H9 (cell line): ENCODE results near the gene ATP5F1B. TPM values are rescaled to one million over a fixed set of nuclear protein-coding genes. Genes with fewer than 3 reads are reported as not detected.
A peak's percentile ranks its signal among the peaks of the same experiment; 100 is the strongest.

Experiments
- DNase-seq: peaks from one replicate; pipeline ENCODE4 v3.0.0-alpha.2; 2017
- H2AFZ ChIP-seq: one replicate; pipeline ENCODE4 v1.6.1; 2013; ENCODE audit warnings: mild to moderate bottlenecking, low read length, control low read depth, moderate library complexity
- H2AK5ac ChIP-seq: 2 replicates; pipeline ENCODE4 v1.6.1; 2013; ENCODE audit warnings: low read length, control low read depth, mixed read lengths; ENCODE audit not compliant: insufficient read length
- H2BK120ac ChIP-seq: one replicate; pipeline ENCODE4 v1.6.1; 2013; ENCODE audit warnings: low read depth, mild to moderate bottlenecking, low read length, control low read depth, inconsistent platforms; ENCODE audit not compliant: poor library complexity, severe bottlenecking
- H2BK12ac ChIP-seq: 2 replicates; pipeline ENCODE4 v1.6.1; 2013; ENCODE audit warnings: low read length, control low read depth, mixed read lengths, low read depth; ENCODE audit not compliant: insufficient read length
- H2BK15ac ChIP-seq: 2 replicates; pipeline ENCODE4 v1.6.1; 2013; ENCODE audit warnings: low read depth, low read length, control low read depth
- H2BK20ac ChIP-seq: one replicate; pipeline ENCODE4 v1.6.1; 2013; ENCODE audit warnings: low read depth, mild to moderate bottlenecking, low read length, control low read depth, inconsistent platforms; ENCODE audit not compliant: poor library complexity, severe bottlenecking
- H2BK5ac ChIP-seq: 2 replicates; pipeline ENCODE4 v1.6.1; 2013; ENCODE audit warnings: low read length, control low read depth, mixed read lengths; ENCODE audit not compliant: insufficient read length
- H3K14ac ChIP-seq: 2 replicates; pipeline ENCODE4 v1.6.1; 2013; ENCODE audit warnings: low read length, control low read depth; ENCODE audit not compliant: insufficient read depth
- H3K18ac ChIP-seq: 2 replicates; pipeline ENCODE4 v1.6.1; 2013; ENCODE audit warnings: low read depth, mild to moderate bottlenecking, mixed read lengths, low read length, control low read depth; ENCODE audit not compliant: insufficient read length
- H3K23ac ChIP-seq: 2 replicates; pipeline ENCODE4 v1.6.1; 2013; ENCODE audit warnings: low read length, control low read depth, mixed read lengths, low read depth; ENCODE audit not compliant: insufficient read length
- H3K23me2 ChIP-seq: 2 replicates; pipeline ENCODE4 v1.6.1; 2013; ENCODE audit warnings: low read depth, mild to moderate bottlenecking, mixed read lengths, low read length, control low read depth; ENCODE audit not compliant: insufficient read length, poor library complexity, severe bottlenecking
- H3K27ac ChIP-seq: 2 replicates; pipeline ENCODE4 v1.5.1; 2013; ENCODE audit warnings: low read length, control low read depth, mixed read lengths, low read depth; ENCODE audit not compliant: insufficient read length
- H3K27me3 ChIP-seq: 2 replicates; pipeline ENCODE4 v1.6.1; 2013; ENCODE audit warnings: low read length, control low read depth, inconsistent platforms; ENCODE audit not compliant: insufficient read depth
- H3K4ac ChIP-seq: 2 replicates; pipeline ENCODE4 v1.6.1; 2013; ENCODE audit warnings: low read depth, mild to moderate bottlenecking, control low read depth, inconsistent platforms, low read length, moderate library complexity
- H3K4me1 ChIP-seq: 2 replicates; pipeline ENCODE4 v1.6.1; 2013; ENCODE audit warnings: low read length, control low read depth, inconsistent platforms; ENCODE audit not compliant: insufficient read depth
- H3K4me2 ChIP-seq: 2 replicates; pipeline ENCODE4 v1.6.1; 2013; ENCODE audit warnings: low read length, control low read depth, mixed read lengths; ENCODE audit not compliant: insufficient read length, insufficient read depth
- H3K56ac ChIP-seq: 2 replicates; pipeline ENCODE4 v1.6.1; 2013; ENCODE audit warnings: low read depth, mild to moderate bottlenecking, mixed read lengths, low read length, control low read depth; ENCODE audit not compliant: insufficient read length
- H3K79me1 ChIP-seq: 2 replicates; pipeline ENCODE4 v1.6.1; 2013; ENCODE audit warnings: low read depth, mild to moderate bottlenecking, moderate library complexity, low read length, control low read depth, inconsistent platforms; ENCODE audit not compliant: insufficient read depth, poor library complexity, severe bottlenecking
- H3K79me2 ChIP-seq: 2 replicates; pipeline ENCODE4 v1.6.1; 2013; ENCODE audit warnings: low read length, control low read depth, inconsistent platforms; ENCODE audit not compliant: insufficient read depth
- H3K9ac ChIP-seq: 2 replicates; pipeline ENCODE4 v1.6.1; 2013; ENCODE audit warnings: low read length, control low read depth, mixed read lengths; ENCODE audit not compliant: insufficient read length; ENCODE audit errors: extremely low read depth
- H3K9me3 ChIP-seq: one replicate; pipeline ENCODE4 v1.6.1; 2013; ENCODE audit warnings: low read depth, low read length, inconsistent platforms; ENCODE audit not compliant: control insufficient read depth
- H3T11ph ChIP-seq: one replicate; pipeline ENCODE4 v1.6.1; 2013; ENCODE audit warnings: mild to moderate bottlenecking, low read length, control low read depth, inconsistent platforms
- H4K20me1 ChIP-seq: one replicate; pipeline ENCODE4 v1.6.1; 2013; ENCODE audit not compliant: control insufficient read depth, insufficient read length, insufficient read depth
- H4K5ac ChIP-seq: 2 replicates; pipeline ENCODE4 v1.6.1; 2013; ENCODE audit warnings: low read depth, mild to moderate bottlenecking, mixed read lengths, low read length, control low read depth; ENCODE audit not compliant: insufficient read length
- H4K8ac ChIP-seq: replicated peaks from 2 replicates; pipeline ENCODE4 v1.6.1; 2013; ENCODE audit warnings: low read length, control low read depth, mixed read lengths, low read depth; ENCODE audit not compliant: insufficient read length
- H4K91ac ChIP-seq: 2 replicates; pipeline ENCODE4 v1.6.1; 2013; ENCODE audit warnings: low read depth, mild to moderate bottlenecking, moderate library complexity, mixed read lengths, low read length, control low read depth; ENCODE audit not compliant: insufficient read length
- H3K27ac Mint-ChIP-seq, 3 experiments: 2 replicates in 2 of 3; 3 replicates in 1 of 3; pipeline ENCODE4 v1.8.0; 2020 to 2021; ENCODE audit warnings: mixed read lengths in 3 of 3, mild to moderate bottlenecking in 1 of 3, moderate library complexity in 1 of 3
- H3K27me3 Mint-ChIP-seq: 2 replicates; pipeline ENCODE4 v1.8.0; 2021; ENCODE audit warnings: low read depth, mild to moderate bottlenecking, moderate library complexity, mixed read lengths
- H3K36me3 Mint-ChIP-seq, 3 experiments: 2 replicates in 2 of 3; 3 replicates in 1 of 3; pipeline ENCODE4 v1.8.0; 2020 to 2021; ENCODE audit warnings: low read depth in 3 of 3, mixed read lengths in 3 of 3; ENCODE audit not compliant: insufficient read depth in 1 of 3
- H3K4me1 Mint-ChIP-seq, 2 experiments: 2 replicates each; pipeline ENCODE4 v1.8.0; 2020; ENCODE audit warnings: mixed read lengths in 2 of 2
- H3K4me3 Mint-ChIP-seq, 2 experiments: 2 replicates in 1 of 2; 3 replicates in 1 of 2; pipeline ENCODE4 v1.8.0; 2020 to 2021; ENCODE audit warnings: mild to moderate bottlenecking in 2 of 2, mixed read lengths in 2 of 2, moderate library complexity in 1 of 2
- H3K9me3 Mint-ChIP-seq, 2 experiments: 2 replicates in 1 of 2; 3 replicates in 1 of 2; pipeline ENCODE4 v1.8.0; 2020; ENCODE audit warnings: mild to moderate bottlenecking in 2 of 2, mixed read lengths in 2 of 2, moderate library complexity in 1 of 2
- CTCF ChIP-seq: fragments of 200-600 bp; sonication (generic); conservative IDR thresholded peaks from 3 replicates; pipeline ENCODE4 v1.8.0; 2021; ENCODE audit warnings: antibody characterized with exemption, mild to moderate bottlenecking
- WGBS: extraction: QIAGEN DNeasy Blood & Tissue Kit; methylation state at CpG from one replicate; pipeline ENCODE4 v1.1.7; 2013; ENCODE audit warnings: missing lambda C conversion rate, low lambda C conversion rate, mixed read lengths; ENCODE audit not compliant: insufficient read length; ENCODE audit errors: extremely low coverage; 5-methylcytosine and 5-hydroxymethylcytosine counted together
- total RNA-seq: library from RNA; stranded (reverse); gene quantifications from 2 replicates; pipeline ENCODE4 v1.2.1, GENCODE V29; 2021

Gene ATP5F1B
- total RNA-seq, 1 experiment from 2014 or later, result 927 TPM

DNA sequence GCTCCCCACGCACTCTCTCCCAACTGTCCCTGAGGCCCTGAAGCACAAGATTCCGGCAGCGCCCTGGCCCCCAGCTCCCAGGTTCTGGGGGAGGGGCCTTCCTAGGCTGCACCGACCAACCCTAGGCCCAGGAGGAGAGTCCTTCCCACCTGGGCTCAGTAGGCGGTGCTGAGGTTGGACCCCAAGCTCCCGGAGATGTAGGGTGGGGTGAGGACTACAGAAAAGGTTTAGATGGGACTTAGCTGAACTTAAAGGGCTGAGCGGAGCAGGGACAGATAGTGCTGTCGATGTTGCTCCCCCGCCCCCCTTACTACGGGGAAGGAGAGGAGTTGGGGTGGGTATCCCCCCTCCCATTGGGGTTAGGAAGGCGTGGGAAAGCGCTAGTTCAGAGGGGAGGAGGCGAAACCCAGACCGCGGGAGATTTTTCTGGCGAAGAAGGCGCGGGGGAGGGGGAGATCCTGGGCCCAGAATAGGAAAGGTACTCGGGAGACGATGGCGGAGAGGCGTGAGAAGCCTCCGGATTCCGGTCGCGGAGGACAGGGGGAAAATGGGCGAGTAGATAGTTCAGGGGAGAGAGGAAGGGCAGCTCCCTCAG lies 11.4 kb downstream of the ATP5F1B start:
- Histone ChIP-seq H3K14ac (peak overlapping the region; percentile 74), H2BK12ac (no peak overlapping the region), H2AFZ (no peak overlapping the region), H2BK120ac (no peak overlapping the region), H4K8ac (no peak overlapping the region), H3K4ac (no peak overlapping the region), H4K5ac (no peak overlapping the region), H3K9ac (peak overlapping the region; percentile 55), H3K27me3 (no peaks in the 10 kb centered on the region), H2BK15ac (no peak overlapping the region), H3K56ac (no peak overlapping the region), H3K79me1 (no peaks in the 10 kb centered on the region), H3K4me2 (peak overlapping the region; percentile 90), H3K23ac (no peak overlapping the region), H3K9me3 (no peaks in the 10 kb centered on the region), H2BK5ac (no peak overlapping the region), H4K20me1 (no peaks in the 10 kb centered on the region), H3K18ac (peak overlapping the region; percentile 70), H3K4me1 (peaks cover 14% of the 10 kb centered on the region; the same call in 1 of the 2 replicates), H4K91ac (no peak overlapping the region), H3T11ph (no peak overlapping the region), H3K23me2 (peaks cover 26% of the 10 kb centered on the region), H3K79me2 (peaks cover 1% of the 10 kb centered on the region; the same call in 1 of the 2 replicates), H2BK20ac (no peak overlapping the region), H3K27ac (no peak overlapping the region), H2AK5ac (no peak overlapping the region)
- no CpG with 5 or more reads among the region's 27 CpGs for WGBS
- peaks cover 70% of the 10 kb centered on the region in 2 experiments for H3K4me1 Mint-ChIP-seq
- no peak for TF ChIP-seq CTCF
- H3K27me3 Mint-ChIP-seq, result no peaks in the 10 kb centered on the region
- DNase-seq, result peak; percentile 95
- H3K36me3 Mint-ChIP-seq, result peaks cover 15 to 24% (median 18%) of the 10 kb centered on the region in 3 experiments; a peak in 6 of 7 replicates
- peak overlapping the region; percentile 92 to 99 (median 98) for H3K27ac Mint-ChIP-seq
- H3K4me3 Mint-ChIP-seq, result peak overlapping the region; percentile 92 to 95
- peaks cover 0 to 6% of the 10 kb centered on the region in 2 experiments; a peak in 1 of 5 replicates for H3K9me3 Mint-ChIP-seq
